Activated CD4-positive, alpha-beta T cell treated with anti-CD3 and anti-CD28 coated beads, Interleukin-2, amount 10 ng/mL, durations not matched to agents 7 days and 5 days (primary cell): ENCODE results near the gene UBXN11. TPM values are rescaled to one million over a fixed set of nuclear protein-coding genes. Genes with fewer than 3 reads are reported as not detected.
"Not testable (repeated sequence)": the region's sequence is repeated elsewhere in the genome, so short reads cannot be mapped to it uniquely, and the experiment has no call there.

Source experiments
- CTCF ChIA-PET: fragments of 350-600 bp; sonication (Branson Sonifier 250); formaldehyde crosslinking; loops from one replicate; lab custom pipeline; 2021; ENCODE audit warnings: antibody characterized with exemption; lab: Charles Lee
- POLR2A ChIA-PET: fragments of 350-600 bp; sonication (Branson Sonifier 250); formaldehyde crosslinking; loops from one replicate; lab custom pipeline; 2021; ENCODE audit warnings: antibody characterized with exemption; lab: Charles Lee
- DNase-seq: peaks from one replicate; pipeline ENCODE4 v3.0.0-alpha.2; 2020
- H3K27ac Mint-ChIP-seq: one replicate; pipeline ENCODE4 v1.8.0; 2021; ENCODE audit warnings: mild to moderate bottlenecking, moderate library complexity, mixed read lengths
- H3K27me3 Mint-ChIP-seq: one replicate; pipeline ENCODE4 v1.8.0; 2021; ENCODE audit warnings: mixed read lengths
- H3K36me3 Mint-ChIP-seq: one replicate; pipeline ENCODE4 v1.8.0; 2021; ENCODE audit warnings: low read depth, mixed read lengths
- H3K4me1 Mint-ChIP-seq: one replicate; pipeline ENCODE4 v1.8.0; 2021; ENCODE audit warnings: mixed read lengths
- H3K4me3 Mint-ChIP-seq: one replicate; pipeline ENCODE4 v1.8.0; 2021; ENCODE audit warnings: mild to moderate bottlenecking, moderate library complexity, mixed read lengths
- H3K9me3 Mint-ChIP-seq: one replicate; pipeline ENCODE4 v1.8.0; 2021; ENCODE audit warnings: mixed read lengths
- total RNA-seq, 2 experiments: library from RNA; stranded (reverse); gene quantifications; one replicate each; pipeline ENCODE4 v1.2.3, GENCODE V29; 2021

Gene UBXN11
- total RNA-seq, 2 experiments from 2014 or later, result 48.6 to 51.3 TPM

DNA sequence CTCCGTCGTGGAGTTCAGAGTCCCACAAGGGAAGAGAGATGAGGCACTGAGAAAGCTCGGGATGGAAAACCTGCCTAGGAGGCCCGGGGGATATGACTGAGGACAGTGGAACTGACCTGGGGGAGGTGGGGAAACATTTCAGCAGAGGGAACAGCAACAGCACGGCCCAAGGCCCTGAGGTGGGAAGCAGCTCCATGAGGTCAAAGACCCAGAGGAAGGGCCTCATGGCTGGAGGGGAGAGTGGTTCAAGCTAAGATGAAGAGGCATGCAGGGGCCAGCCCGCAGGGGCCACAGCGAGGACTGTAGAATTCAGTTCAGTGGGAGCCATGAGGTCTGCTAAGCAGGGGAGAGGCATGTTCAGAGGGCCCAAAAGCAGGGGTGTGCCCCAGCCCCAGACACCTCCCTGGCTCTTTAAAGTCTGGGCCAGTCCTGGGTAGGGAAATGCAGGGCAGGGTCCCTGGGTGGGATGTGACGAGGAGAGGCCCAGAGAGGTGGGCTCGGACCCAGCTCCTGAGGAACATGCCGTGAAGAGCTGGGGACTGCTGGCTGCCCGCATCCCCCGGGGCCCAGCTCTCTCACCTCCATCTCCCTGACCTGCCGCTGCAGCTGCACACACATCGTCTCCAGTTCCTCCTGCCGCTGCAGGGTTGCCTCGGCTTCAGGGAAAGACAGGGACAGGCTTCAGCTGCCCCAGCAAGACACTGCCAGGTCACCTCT is 9.9 kb downstream of the UBXN11 start:
- peak overlapping the region; percentile 69 for H3K27ac Mint-ChIP-seq
- H3K4me3 Mint-ChIP-seq, result no peak overlapping the region
- CTCF ChIA-PET, result interaction anchor here (0.6 to 7.0 kb wide), 4 partner anchors 9 to 1616 kb away, joined by 4 to 65 read pairs (median 4); no protein-coding TSS in a partner anchor
- H3K9me3 Mint-ChIP-seq, result no peaks in the 10 kb centered on the region
- H3K27me3 Mint-ChIP-seq, result no peaks in the 10 kb centered on the region
- DNase-seq, result no peak
- H3K4me1 Mint-ChIP-seq, result peaks cover 27% of the 10 kb centered on the region
- POLR2A ChIA-PET, result no interaction called here
- peaks cover 23% of the 10 kb centered on the region for H3K36me3 Mint-ChIP-seq

DNA sequence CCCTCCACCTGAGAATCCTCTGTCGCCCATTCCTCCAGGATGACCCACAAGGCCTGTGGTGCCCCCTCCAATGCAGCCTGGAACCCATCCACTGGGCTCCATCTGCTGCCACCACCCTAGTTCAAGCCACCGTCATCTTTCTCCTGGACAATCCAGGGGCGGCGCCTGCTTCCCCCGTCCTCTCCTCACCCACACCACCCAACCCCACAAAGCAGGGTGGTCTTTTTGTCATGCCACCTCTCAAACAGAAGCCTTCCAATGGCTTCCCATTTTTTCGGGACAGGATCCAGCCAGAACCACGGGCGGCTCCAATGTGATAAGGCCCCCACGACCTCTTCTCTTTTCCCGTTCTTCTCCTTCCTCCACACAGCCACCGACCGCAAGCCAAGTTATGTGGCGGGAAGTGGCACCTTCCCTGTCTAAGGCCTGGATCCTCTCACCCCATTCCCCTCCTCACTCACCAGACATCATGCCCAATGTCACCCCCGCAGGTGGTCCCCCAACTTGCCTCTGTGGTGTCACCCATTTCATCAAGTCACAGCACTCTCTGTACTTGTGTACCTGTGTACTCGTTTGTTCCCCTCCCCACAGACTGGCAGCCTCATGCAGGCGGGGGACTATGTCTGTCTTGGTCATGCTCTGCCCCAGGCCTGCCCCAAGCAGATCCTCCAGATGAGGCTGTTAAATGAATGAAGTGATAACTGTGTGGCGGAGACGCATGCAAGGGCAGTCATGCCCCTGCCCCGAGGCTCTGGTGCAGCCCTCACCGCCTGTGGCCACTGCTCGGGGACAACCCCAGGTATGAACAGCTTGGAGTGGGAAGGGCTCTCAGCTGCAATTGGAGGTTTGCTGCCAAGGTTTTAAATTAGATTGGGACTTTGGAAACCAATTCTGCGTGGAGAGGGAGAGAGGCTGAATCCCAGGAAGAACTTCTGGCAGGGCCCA is 11.0 kb downstream of the UBXN11 start:
- peaks cover 25% of the 10 kb centered on the region for H3K36me3 Mint-ChIP-seq
- no peaks in the 10 kb centered on the region for H3K27me3 Mint-ChIP-seq
- POLR2A ChIA-PET, result no interaction called here
- H3K27ac Mint-ChIP-seq, result peak overlapping the region; percentile 80
- H3K4me3 Mint-ChIP-seq, result no peak overlapping the region
- no peaks in the 10 kb centered on the region for H3K9me3 Mint-ChIP-seq
- CTCF ChIA-PET, result interaction anchor here (7.0 kb wide), 1 partner anchor 8 kb away, joined by 65 read pairs; no protein-coding TSS in a partner anchor
- peaks cover 32% of the 10 kb centered on the region for H3K4me1 Mint-ChIP-seq
- no peak for DNase-seq

DNA sequence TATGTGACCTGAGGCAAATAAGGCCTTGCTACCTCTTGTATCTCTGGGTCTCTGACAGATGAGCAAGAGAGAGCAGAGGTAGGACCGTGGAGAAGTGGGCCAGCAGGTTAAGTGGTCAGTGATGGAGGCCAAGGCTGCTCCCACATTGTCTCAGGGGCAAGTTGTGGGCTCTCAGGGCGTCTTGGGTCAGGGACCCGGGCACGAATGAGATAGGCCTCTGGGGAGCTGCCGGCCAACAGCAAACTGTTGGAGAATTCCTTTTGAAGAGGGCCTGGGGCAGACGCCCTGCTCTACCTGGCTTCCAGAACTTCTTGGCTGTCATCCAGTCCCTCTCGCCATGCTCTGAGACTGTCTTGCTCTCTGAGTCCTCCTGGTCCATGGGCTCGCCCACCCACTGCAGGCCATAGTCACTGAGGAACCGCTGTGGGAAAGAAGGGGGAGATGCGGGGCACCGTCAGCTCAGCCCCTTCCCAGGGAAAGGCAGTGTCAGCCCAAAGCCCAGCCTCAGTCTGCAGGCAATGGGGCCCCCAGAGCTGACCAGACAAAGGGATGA is 12.4 kb downstream of the UBXN11 start:
- peaks cover 37% of the 10 kb centered on the region for H3K4me1 Mint-ChIP-seq
- H3K4me3 Mint-ChIP-seq, result no peak overlapping the region
- no peaks in the 10 kb centered on the region for H3K9me3 Mint-ChIP-seq
- no peaks in the 10 kb centered on the region for H3K27me3 Mint-ChIP-seq
- no peak for DNase-seq
- no peak overlapping the region for H3K27ac Mint-ChIP-seq
- peaks cover 31% of the 10 kb centered on the region for H3K36me3 Mint-ChIP-seq
- CTCF ChIA-PET, result interaction anchor here (1.0 to 21.4 kb wide), 3 partner anchors 8 to 29 kb away, joined by 3 to 442 read pairs (median 5); partner anchors contain the start of gene CD52
- POLR2A ChIA-PET, result no interaction called here

DNA sequence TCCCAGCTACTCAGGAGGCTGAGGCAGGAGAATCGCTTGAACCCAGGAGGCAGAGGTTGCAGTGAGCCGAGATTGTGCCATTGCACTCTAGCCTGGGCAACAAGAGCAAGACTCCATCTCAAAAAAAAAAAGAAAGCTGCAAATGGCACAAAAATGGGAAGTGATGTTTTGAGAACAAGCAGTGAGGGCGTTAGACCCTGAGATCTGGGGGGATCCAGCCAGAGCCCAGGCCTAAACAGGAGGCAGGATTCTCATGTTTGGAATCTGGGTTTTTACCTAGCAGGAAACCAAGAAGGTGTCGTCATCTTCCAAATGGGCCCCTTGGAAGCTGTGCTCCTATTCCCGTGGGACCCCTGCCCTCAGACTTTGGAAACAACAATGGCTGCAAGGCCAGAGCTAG is 13.7 kb downstream of the UBXN11 start:
- peaks cover 44% of the 10 kb centered on the region for H3K4me1 Mint-ChIP-seq
- not testable (repeated sequence) for H3K27me3 Mint-ChIP-seq, H3K9me3 Mint-ChIP-seq, H3K4me3 Mint-ChIP-seq, DNase-seq
- CTCF ChIA-PET, result interaction anchor here (0.8 to 21.4 kb wide), 3 partner anchors 14 to 31 kb away, joined by 3 to 442 read pairs (median 9); partner anchors contain the start of gene CD52
- peak overlapping the region; percentile 62 for H3K27ac Mint-ChIP-seq
- H3K36me3 Mint-ChIP-seq, result peaks cover 31% of the 10 kb centered on the region
- POLR2A ChIA-PET, result interaction anchor here (0.5 kb wide), 1 partner anchor 13 kb away, joined by 3 read pairs; the partner anchor contains the start of gene SH3BGRL3

DNA sequence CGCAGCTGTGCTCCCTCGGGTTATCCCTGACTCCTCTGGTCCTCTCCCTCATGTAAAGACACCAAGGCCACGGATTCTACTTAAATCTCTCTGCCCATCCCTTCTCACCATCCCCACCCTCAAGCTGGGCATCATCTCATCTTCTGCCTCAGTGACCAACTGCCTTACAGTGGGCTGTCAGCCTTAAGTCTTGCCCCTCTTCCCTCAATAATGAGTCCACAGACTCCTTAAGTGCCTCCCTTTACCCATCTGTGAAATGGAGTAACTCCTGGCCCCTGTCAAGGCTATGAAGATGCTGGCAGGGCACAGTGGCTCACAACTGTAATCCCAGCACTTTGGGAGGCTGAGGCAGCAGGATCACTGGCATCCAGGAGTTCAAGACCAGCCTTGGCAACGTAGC is 14.5 kb downstream of the UBXN11 start:
- no peaks in the 10 kb centered on the region for H3K27me3 Mint-ChIP-seq

DNA sequence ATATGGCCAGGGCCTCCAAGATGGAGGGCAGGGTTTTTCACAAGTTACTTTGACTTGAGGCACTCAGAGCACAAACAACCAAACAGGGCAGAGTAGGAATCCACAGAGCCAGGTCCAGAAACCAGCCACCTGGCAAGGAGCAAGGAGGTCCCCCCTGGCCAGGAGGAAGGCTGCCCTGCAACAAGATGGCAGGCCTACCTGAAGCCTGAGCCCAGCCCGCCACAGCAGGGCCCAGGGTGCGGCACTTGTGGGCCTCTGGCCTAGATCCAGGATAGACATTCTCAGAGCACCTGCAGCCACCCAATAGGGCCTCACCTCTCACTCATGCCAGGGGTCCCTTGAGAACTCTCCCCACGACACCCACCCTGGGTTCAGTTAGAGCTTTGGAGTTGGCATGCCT is 15.0 kb downstream of the UBXN11 start:
- Mint-ChIP-seq H3K36me3 (peaks cover 31% of the 10 kb centered on the region), H3K4me3 (no peak overlapping the region), H3K9me3 (no peaks in the 10 kb centered on the region), H3K4me1 (peaks cover 57% of the 10 kb centered on the region), H3K27ac (peak overlapping the region; percentile 94), H3K27me3 (no peaks in the 10 kb centered on the region)
- ChIA-PET POLR2A (no interaction called here), CTCF (interaction anchor here (2.2 to 21.4 kb wide), 2 partner anchors 17 to 32 kb away, joined by 9 to 442 read pairs; partner anchors contain the start of gene CD52)
- no peak for DNase-seq

More for the DNA sequence above, 14.5 kb downstream of the UBXN11 start:
- ChIA-PET CTCF (interaction anchor here (2.2 to 21.4 kb wide), 2 partner anchors 17 to 31 kb away, joined by 9 to 442 read pairs; partner anchors contain the start of gene CD52), POLR2A (interaction anchor here (0.5 kb wide), 1 partner anchor 12 kb away, joined by 3 read pairs; the partner anchor contains the start of gene SH3BGRL3)
- Mint-ChIP-seq H3K4me1 (peaks cover 52% of the 10 kb centered on the region), H3K36me3 (peaks cover 31% of the 10 kb centered on the region), H3K9me3 (no peaks in the 10 kb centered on the region), H3K27ac (peak overlapping the region; percentile 94), H3K4me3 (no peak overlapping the region)
- no peak for DNase-seq

DNA sequence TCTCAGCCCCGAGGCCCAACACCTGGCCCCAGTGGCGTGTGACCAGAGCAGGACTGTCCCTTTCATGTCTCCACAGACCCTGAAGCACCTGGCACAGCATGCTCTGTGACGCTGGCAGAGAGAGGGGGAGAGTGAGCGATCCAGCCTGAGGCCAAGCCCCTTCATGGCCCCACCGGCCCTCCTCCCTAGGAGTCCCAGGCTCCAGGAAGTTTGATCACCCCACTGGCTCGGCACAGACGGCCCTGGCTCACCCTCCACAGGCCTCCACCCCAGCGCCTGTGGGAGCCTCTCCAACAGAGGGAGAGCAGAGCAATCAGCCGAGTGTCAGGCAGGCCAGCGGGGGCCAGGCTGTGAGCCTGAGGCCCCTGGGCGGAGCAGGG is 15.6 kb downstream of the UBXN11 start:
- H3K4me3 Mint-ChIP-seq, result no peak overlapping the region
- no peaks in the 10 kb centered on the region for H3K9me3 Mint-ChIP-seq
- peak overlapping the region; percentile 94 for H3K27ac Mint-ChIP-seq
- no peak for DNase-seq
- CTCF ChIA-PET, result interaction anchor here (2.2 to 21.4 kb wide), 4 partner anchors 8 to 32 kb away, joined by 9 to 442 read pairs (median 72); partner anchors contain the start of genes CD52 and UBXN11
- H3K27me3 Mint-ChIP-seq, result no peaks in the 10 kb centered on the region
- H3K36me3 Mint-ChIP-seq, result peaks cover 27% of the 10 kb centered on the region
- H3K4me1 Mint-ChIP-seq, result peaks cover 63% of the 10 kb centered on the region
- POLR2A ChIA-PET, result no interaction called here

DNA sequence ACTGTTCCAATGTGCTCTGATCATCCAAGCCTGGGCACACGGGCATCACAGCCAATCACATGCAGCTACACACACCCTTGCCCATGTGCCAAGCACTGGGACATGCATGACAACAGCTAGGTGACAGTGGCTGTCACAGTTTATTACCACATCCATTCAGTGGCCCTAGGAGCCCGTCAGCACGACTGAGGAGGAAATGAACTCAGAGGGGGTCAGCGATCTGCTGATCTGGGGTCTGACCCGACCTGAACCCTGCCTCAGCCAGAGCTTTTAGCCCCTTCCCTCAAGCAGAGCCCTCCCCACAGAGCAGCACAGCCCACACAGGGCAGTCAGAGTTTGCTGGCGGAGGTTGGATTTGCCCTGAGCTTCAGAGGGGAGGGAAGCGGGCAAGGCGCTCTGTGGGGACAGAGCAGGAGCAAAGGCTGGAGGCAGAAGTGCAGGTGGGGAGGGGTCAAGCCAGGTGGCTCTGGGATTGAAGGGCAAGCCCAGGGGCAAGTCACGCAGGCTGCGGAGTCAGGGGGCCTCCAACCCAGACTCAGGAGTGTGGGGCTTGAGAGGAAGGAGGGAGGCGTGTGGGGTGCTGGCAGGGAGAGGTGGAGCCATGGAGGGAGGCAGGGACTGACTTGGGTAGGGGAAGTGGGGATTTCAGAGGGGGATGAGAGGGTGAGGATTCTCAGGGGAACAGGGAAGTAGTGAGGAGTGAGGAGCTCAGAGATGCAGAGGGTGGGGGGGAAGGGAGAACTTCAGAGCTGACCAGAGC is 16.1 kb downstream of the UBXN11 start:
- peak; percentile 23 for DNase-seq
- POLR2A ChIA-PET, result interaction anchor here (0.6 kb wide), 1 partner anchor 9 kb away, joined by 3 read pairs; no protein-coding TSS in a partner anchor
- Mint-ChIP-seq H3K4me1 (peaks cover 68% of the 10 kb centered on the region), H3K4me3 (peak overlapping the region; percentile 56), H3K27me3 (no peaks in the 10 kb centered on the region), H3K36me3 (peaks cover 25% of the 10 kb centered on the region), H3K9me3 (no peaks in the 10 kb centered on the region), H3K27ac (peak overlapping the region; percentile 94)
- CTCF ChIA-PET, result interaction anchor here (1.1 to 21.4 kb wide), 6 partner anchors 8 to 120 kb away, joined by 3 to 442 read pairs (median 38); partner anchors contain the start of genes CD52, CEP85, UBXN11 and ZNF593

DNA sequence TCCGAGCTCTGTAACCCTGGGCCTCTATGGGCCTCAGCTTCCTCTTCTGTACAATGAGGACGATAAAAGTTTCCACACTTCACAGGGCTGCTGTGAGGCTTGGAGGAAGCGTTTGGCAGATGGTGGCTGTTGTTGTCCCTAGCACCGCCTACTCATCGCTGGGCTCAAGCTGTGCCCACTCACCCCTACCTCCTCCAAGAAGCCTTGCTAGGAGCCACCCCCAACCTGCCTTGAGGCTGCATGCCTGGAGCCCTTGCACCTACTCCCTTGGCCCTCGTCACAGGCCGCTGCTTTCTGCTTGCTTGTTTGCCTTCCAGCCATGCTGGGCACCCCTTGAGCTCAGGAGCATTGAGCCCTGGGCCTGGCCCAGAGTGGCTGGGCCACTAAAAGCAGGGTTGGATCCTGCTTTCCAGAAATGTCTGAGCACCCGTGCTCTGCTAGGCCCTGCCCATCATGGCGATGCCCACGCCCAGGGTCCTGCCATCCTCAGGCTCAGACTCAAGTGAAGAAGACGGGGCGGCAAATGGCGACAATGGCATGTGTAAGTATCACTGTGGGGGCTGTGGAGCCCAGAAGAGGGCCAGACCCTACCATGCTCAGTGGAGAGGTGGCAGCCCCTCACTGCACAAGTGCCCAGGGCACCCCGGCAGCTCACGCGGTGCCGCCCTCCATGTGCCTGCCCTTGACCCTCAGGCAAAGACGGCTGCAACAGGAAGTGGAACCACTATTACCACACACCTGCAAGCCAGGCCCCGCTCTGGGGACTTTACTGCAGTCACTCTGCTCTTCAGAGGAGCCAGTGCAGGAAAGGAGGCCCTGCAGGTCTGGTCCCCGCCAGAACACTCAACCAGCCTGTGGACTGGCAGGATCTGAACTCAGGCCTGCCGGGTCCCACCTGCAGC is 17.0 kb downstream of the UBXN11 start:
- no peaks in the 10 kb centered on the region for H3K9me3 Mint-ChIP-seq
- peaks cover 77% of the 10 kb centered on the region for H3K4me1 Mint-ChIP-seq
- peak; percentile 58 for DNase-seq
- ChIA-PET POLR2A (interaction anchor here (0.6 to 1.7 kb wide), 6 partner anchors 10 to 1787 kb away, joined by 3 to 9 read pairs (median 4); partner anchors contain the start of genes CD52, RCAN3 and UBXN11), CTCF (interaction anchor here (0.6 to 21.4 kb wide), 15 partner anchors 9 to 128 kb away, joined by 3 to 442 read pairs (median 6); partner anchors contain the start of genes CD52, CEP85, CRYBG2 and UBXN11)
- H3K27me3 Mint-ChIP-seq, result no peaks in the 10 kb centered on the region
- H3K36me3 Mint-ChIP-seq, result peaks cover 31% of the 10 kb centered on the region
- H3K4me3 Mint-ChIP-seq, result peak overlapping the region; percentile 56
- peak overlapping the region; percentile 94 for H3K27ac Mint-ChIP-seq

DNA sequence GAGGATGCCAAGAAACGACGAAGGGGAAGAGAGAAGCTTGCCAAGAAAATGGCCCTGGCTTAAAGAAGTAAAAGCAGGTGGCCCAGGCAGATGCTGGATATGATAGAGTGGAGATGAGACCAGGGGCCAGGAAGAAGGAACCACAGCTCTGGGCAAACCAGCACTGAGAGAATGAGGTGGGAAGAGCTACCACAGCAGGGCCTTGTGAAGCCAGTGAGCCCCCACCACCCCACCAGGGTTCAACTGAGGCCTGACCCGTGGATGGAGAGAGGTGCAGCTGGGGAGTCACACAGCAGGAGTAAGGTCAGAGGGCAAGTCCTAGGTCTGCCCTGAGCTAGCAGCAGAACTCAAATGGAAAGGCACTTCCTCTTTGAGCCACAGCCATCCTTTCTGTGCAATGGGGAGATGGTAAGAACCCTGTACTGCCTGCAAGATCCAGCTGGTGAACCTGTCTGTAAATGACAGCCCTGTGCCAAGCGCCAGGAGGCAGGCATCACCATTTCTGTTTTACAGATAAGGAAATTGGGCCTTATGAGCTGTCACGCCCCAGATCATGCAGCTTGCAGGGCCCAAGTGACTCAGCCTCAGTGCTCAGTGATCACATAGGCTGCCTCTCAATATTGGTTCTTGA is 18.0 kb downstream of the UBXN11 start:
- H3K27me3 Mint-ChIP-seq, result no peaks in the 10 kb centered on the region
- ChIA-PET CTCF (interaction anchor here (0.6 to 21.4 kb wide), 16 partner anchors 10 to 129 kb away, joined by 3 to 442 read pairs (median 5); partner anchors contain the start of genes CD52, CEP85, CRYBG2 and UBXN11), POLR2A (interaction anchor here (0.7 to 1.7 kb wide), 5 partner anchors 19 to 1786 kb away, joined by 3 to 9 read pairs (median 4); partner anchors contain the start of genes CD52, RCAN3 and UBXN11)
- H3K27ac Mint-ChIP-seq, result peak overlapping the region; percentile 94
- no peaks in the 10 kb centered on the region for H3K9me3 Mint-ChIP-seq
- H3K4me3 Mint-ChIP-seq, result peak overlapping the region; percentile 58
- DNase-seq, result peak; percentile 78
- peaks cover 87% of the 10 kb centered on the region for H3K4me1 Mint-ChIP-seq
- H3K36me3 Mint-ChIP-seq, result peaks cover 36% of the 10 kb centered on the region
